A673 (cell line): ENCODE data around the gene MIPOL1.

Experiments used
- EZH2 ChIP-seq: fragments of 200-600 bp; sonication (generic); IDR thresholded peaks from 2 replicates; pipeline ENCODE4 v1.6.1; 2017; ENCODE audit warnings: borderline replicate concordance, low read depth, mild to moderate bottlenecking, mixed read lengths, antibody characterized with exemption, low read length; ENCODE audit not compliant: poor library complexity, severe bottlenecking
- TF ChIP-seq, protein P1 (sequence below): fragments of 300-800, 200-600 bp; sonication (generic); conservative IDR thresholded peaks from 2 replicates; pipeline ENCODE4 v1.5.1; 2017; ENCODE audit warnings: low read depth, mild to moderate bottlenecking, antibody characterized with exemption, low read length, moderate library complexity, mixed read lengths

DNA sequence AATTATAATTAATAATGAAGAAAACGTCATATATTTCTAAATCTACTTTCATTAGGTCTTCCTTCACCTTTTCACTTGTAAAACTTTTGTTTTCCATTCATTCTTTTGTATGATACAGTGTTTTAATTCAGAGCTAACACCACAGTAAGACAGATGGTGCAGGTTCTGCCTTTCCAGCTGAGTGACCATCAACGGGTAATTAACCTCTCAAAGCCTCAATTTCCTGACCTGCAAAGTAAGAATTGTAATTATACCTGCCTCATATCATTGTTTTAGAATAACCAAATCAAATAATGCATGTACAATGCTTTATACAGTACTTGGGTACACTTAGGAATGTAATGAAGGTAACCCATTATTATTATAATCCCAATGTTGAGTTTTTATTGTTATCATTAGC is 239.8 kb downstream of the MIPOL1 start:
- TF ChIP-seq, protein P1, sequence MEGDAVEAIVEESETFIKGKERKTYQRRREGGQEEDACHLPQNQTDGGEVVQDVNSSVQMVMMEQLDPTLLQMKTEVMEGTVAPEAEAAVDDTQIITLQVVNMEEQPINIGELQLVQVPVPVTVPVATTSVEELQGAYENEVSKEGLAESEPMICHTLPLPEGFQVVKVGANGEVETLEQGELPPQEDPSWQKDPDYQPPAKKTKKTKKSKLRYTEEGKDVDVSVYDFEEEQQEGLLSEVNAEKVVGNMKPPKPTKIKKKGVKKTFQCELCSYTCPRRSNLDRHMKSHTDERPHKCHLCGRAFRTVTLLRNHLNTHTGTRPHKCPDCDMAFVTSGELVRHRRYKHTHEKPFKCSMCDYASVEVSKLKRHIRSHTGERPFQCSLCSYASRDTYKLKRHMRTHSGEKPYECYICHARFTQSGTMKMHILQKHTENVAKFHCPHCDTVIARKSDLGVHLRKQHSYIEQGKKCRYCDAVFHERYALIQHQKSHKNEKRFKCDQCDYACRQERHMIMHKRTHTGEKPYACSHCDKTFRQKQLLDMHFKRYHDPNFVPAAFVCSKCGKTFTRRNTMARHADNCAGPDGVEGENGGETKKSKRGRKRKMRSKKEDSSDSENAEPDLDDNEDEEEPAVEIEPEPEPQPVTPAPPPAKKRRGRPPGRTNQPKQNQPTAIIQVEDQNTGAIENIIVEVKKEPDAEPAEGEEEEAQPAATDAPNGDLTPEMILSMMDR, result no peak
- no peak for TF ChIP-seq EZH2
